Cardiac muscle cell (in vitro differentiated cells and primary cell): ENCODE measurements around the gene PCCB. TPM values are rescaled to one million over a fixed set of nuclear protein-coding genes. Genes with fewer than 3 reads are reported as not detected.

ENCODE experiments used
- DNase-seq, 2 donors: peaks; one replicate each; pipeline versions ENCODE4 v3.0.0 to v3.0.0-alpha.2; 2010 to 2017; ENCODE audit warnings: low read depth in 1 of 2, low spot score in 1 of 2
- H3K27ac ChIP-seq: fragments of 200-600 bp; sonication (generic); 2 replicates; pipeline ENCODE4 v1.5.1; 2016
- H3K27me3 ChIP-seq: fragments of 200-600 bp; sonication (generic); 2 replicates; pipeline ENCODE4 v1.6.0; 2016; ENCODE audit warnings: control low read depth
- H3K36me3 ChIP-seq: fragments of 200-600 bp; sonication (generic); 2 replicates; pipeline ENCODE4 v1.5.1; 2016; ENCODE audit warnings: control low read depth
- H3K4me1 ChIP-seq: fragments of 200-600 bp; sonication (generic); 2 replicates; pipeline ENCODE4 v1.8.1; 2017; ENCODE audit warnings: low read depth, mild to moderate bottlenecking, mixed run types
- H3K4me3 ChIP-seq: fragments of 200-600 bp; sonication (generic); 2 replicates; pipeline ENCODE4 v1.5.1; 2016; ENCODE audit warnings: mild to moderate bottlenecking
- H3K9me3 ChIP-seq: fragments of 200-600 bp; sonication (generic); 2 replicates; pipeline ENCODE4 v1.5.1; 2017; ENCODE audit warnings: low read depth, mild to moderate bottlenecking, control low read depth
- CTCF ChIP-seq: IDR thresholded peaks from 2 replicates; pipeline ENCODE4 v1.5.1; 2012; ENCODE audit warnings: low read depth, mild to moderate bottlenecking, low read length
- polyA plus RNA-seq: library from polyadenylated mRNA; unstranded; fragments of >200 nt; fragmentation: Nextera tagmentation; extraction: Ambion mirVana; gene quantifications from 2 replicates; pipeline ENCODE4 v1.2.1, GENCODE V29; 2016
- total RNA-seq: library from RNA; depleted of rRNA; stranded (reverse); fragments of >200 nt; gene quantifications from 2 replicates; pipeline ENCODE4 v1.2.3, GENCODE V29; 2016

The PCCB gene
- total and polyA plus RNA-seq, 2 experiments from 2014 or later = 57.8 to 65.8 TPM

GRCh38 chr3:136251511-136251910 lies 1.4 kb downstream of the PCCB start:
- no peaks in the 10 kb centered on the region for H3K9me3 ChIP-seq
- no peak for TF ChIP-seq CTCF
- H3K4me3 ChIP-seq = no peak overlapping the region
- peak overlapping the region; percentile 97 for H3K27ac ChIP-seq
- DNase-seq = no peak
- peaks cover 6% of the 10 kb centered on the region for H3K36me3 ChIP-seq
- H3K4me1 ChIP-seq = peaks cover 5% of the 10 kb centered on the region
- no peaks in the 10 kb centered on the region for H3K27me3 ChIP-seq

GRCh38 chr3:136255672-136256406 lies 5.7 kb downstream of the PCCB start:
- H3K9me3 ChIP-seq = no peaks in the 10 kb centered on the region
- H3K4me3 ChIP-seq = no peak overlapping the region
- peaks cover 16% of the 10 kb centered on the region for H3K36me3 ChIP-seq
- no peak for TF ChIP-seq CTCF
- no peak overlapping the region for H3K27ac ChIP-seq
- no peaks in the 10 kb centered on the region for H3K27me3 ChIP-seq
- H3K4me1 ChIP-seq = peaks cover 5% of the 10 kb centered on the region
- no peak for DNase-seq

GRCh38 chr3:136258199-136258598 lies 8.1 kb downstream of the PCCB start:
- Histone ChIP-seq H3K4me3 (no peak overlapping the region), H3K27me3 (no peaks in the 10 kb centered on the region), H3K36me3 (peaks cover 17% of the 10 kb centered on the region), H3K27ac (no peak overlapping the region), H3K9me3 (no peaks in the 10 kb centered on the region), H3K4me1 (peaks cover 4% of the 10 kb centered on the region)
- no peak for DNase-seq
- no peak for TF ChIP-seq CTCF

- H3K36me3 ChIP-seq = peaks cover 14% of the 10 kb centered on the region
- TF ChIP-seq CTCF = no peak
- no peaks in the 10 kb centered on the region for H3K27me3 ChIP-seq
- H3K9me3 ChIP-seq = no peaks in the 10 kb centered on the region
- no peak overlapping the region for H3K4me3 ChIP-seq
- H3K27ac ChIP-seq = peak overlapping the region; percentile 87
- DNase-seq = no peak
- peaks cover 4% of the 10 kb centered on the region for H3K4me1 ChIP-seq
These were observed 11.7 kb downstream of the PCCB start for GRCh38 chr3:136261826-136262225.

- H3K4me1 ChIP-seq = peaks cover 4% of the 10 kb centered on the region
- no peaks in the 10 kb centered on the region for H3K27me3 ChIP-seq
- no peaks in the 10 kb centered on the region for H3K9me3 ChIP-seq
- no peak for TF ChIP-seq CTCF
- peak; percentile 22 to 39 for DNase-seq
- no peak overlapping the region for H3K4me3 ChIP-seq
- H3K27ac ChIP-seq = peak overlapping the region; percentile 87
- peaks cover 12% of the 10 kb centered on the region for H3K36me3 ChIP-seq
These were observed 12.4 kb downstream of the PCCB start for GRCh38 chr3:136262559-136262958.
